SKM-1 treated with dmso at 0.1 percent for 144 hours (cell line): ENCODE measurements around the gene RASAL1.

ENCODE experiments used
- DNase-seq: peaks from one replicate; lab custom pipeline; 2025; ENCODE audit not compliant: unreplicated experiment; lab: John Stamatoyannopoulos, UW

The RASAL1 gene

GRCh38 chr12:113099364-113099763, 36.2 kb downstream of the RASAL1 start:
- DNase-seq = no peak

- no peak for DNase-seq
Observed at GRCh38 chr12:113098441-113099028, 37.0 kb downstream of the RASAL1 start.

GRCh38 chr12:113097716-113098440, 37.7 kb downstream of the RASAL1 start:
- DNase-seq = no peak

GRCh38 chr12:113096675-113097461, 38.7 kb downstream of the RASAL1 start:
- no peak for DNase-seq

- no peak for DNase-seq
Observed at GRCh38 chr12:113095405-113095804, 40.2 kb downstream of the RASAL1 start.

- DNase-seq = no peak
Observed at GRCh38 chr12:113094738-113095137, 40.8 kb downstream of the RASAL1 start.

GRCh38 chr12:113093409-113094101, 42.0 kb downstream of the RASAL1 start:
- no peak for DNase-seq

GRCh38 chr12:113092607-113093408, 42.8 kb downstream of the RASAL1 start:
- DNase-seq = no peak

GRCh38 chr12:113091506-113091905, 44.1 kb downstream of the RASAL1 start:
- DNase-seq = no peak

GRCh38 chr12:113090740-113091139, 44.8 kb downstream of the RASAL1 start:
- no peak for DNase-seq

GRCh38 chr12:113089839-113090238, 45.7 kb downstream of the RASAL1 start:
- DNase-seq = no peak

- DNase-seq = no peak
Observed at GRCh38 chr12:113088971-113089756, 46.4 kb downstream of the RASAL1 start.

GRCh38 chr12:113088037-113088436, 47.5 kb downstream of the RASAL1 start:
- DNase-seq = no peak

- DNase-seq = no peak
Observed at GRCh38 chr12:113087193-113087592, 48.4 kb downstream of the RASAL1 start.

- no peak for DNase-seq
Observed at GRCh38 chr12:113086249-113087164, 49.1 kb downstream of the RASAL1 start.

GRCh38 chr12:113083863-113084435, 51.6 kb downstream of the RASAL1 start:
- no peak for DNase-seq

- no peak for DNase-seq
Observed at GRCh38 chr12:113082486-113083148, 52.9 kb downstream of the RASAL1 start.

GRCh38 chr12:113081873-113082272, 53.7 kb downstream of the RASAL1 start:
- DNase-seq = no peak
